IPS DF 6.9 (cell line): ENCODE results near the gene NBPF1.
"Not testable (repeated sequence)": the region's sequence is repeated elsewhere in the genome, so short reads cannot be mapped to it uniquely, and the experiment has no call there.

Experiments
- DNase-seq: peaks from one replicate; pipeline ENCODE4 v3.0.0-alpha.2; 2013; ENCODE audit warnings: low read depth, low spot score
- H3K27ac ChIP-seq: one replicate; pipeline ENCODE4 v1.5.1; 2013; ENCODE audit warnings: low read length, control low read depth
- H3K27me3 ChIP-seq: 2 replicates; pipeline ENCODE4 v1.6.1; 2013; ENCODE audit warnings: mild to moderate bottlenecking, low read length; ENCODE audit not compliant: control insufficient read depth, insufficient read depth
- H3K36me3 ChIP-seq: 2 replicates; pipeline ENCODE4 v1.6.1; 2013; ENCODE audit warnings: low read length; ENCODE audit not compliant: control insufficient read depth, insufficient read depth
- H3K4me1 ChIP-seq: 2 replicates; pipeline ENCODE4 v1.6.1; 2013; ENCODE audit warnings: low read length; ENCODE audit not compliant: control insufficient read depth, insufficient read depth
- H3K4me3 ChIP-seq: 2 replicates; pipeline ENCODE4 v1.5.1; 2013; ENCODE audit warnings: mild to moderate bottlenecking, low read length
- H3K9me3 ChIP-seq: 2 replicates; pipeline ENCODE4 v1.6.1; 2013; ENCODE audit warnings: low read length, inconsistent platforms; ENCODE audit not compliant: control insufficient read depth, insufficient read depth
- WGBS: extraction: QIAGEN DNeasy Blood & Tissue Kit; methylation state at CpG from one replicate; pipeline ENCODE4 v1.1.7; 2013; ENCODE audit warnings: mixed read lengths, missing lambda C conversion rate; ENCODE audit not compliant: insufficient read length, insufficient coverage; 5-methylcytosine and 5-hydroxymethylcytosine counted together

Gene NBPF1

GRCh38 chr1:16559688-16560087 lies 53.7 kb downstream of the NBPF1 start:
- H3K4me3 ChIP-seq, H3K27ac ChIP-seq, H3K4me1 ChIP-seq, H3K9me3 ChIP-seq, H3K36me3 ChIP-seq, DNase-seq, H3K27me3 ChIP-seq: not testable (repeated sequence)
- no CpG with 5 or more reads among the region's 5 CpGs for WGBS

GRCh38 chr1:16557034-16557433 lies 56.3 kb downstream of the NBPF1 start:
- not testable (repeated sequence) for H3K4me3 ChIP-seq, H3K9me3 ChIP-seq, H3K36me3 ChIP-seq, H3K27ac ChIP-seq, DNase-seq, H3K27me3 ChIP-seq, H3K4me1 ChIP-seq
- no CpG with 5 or more reads among the region's 3 CpGs for WGBS

- WGBS = no CpG with 5 or more reads among the region's 11 CpGs
- not testable (repeated sequence) for DNase-seq, H3K27ac ChIP-seq, H3K4me3 ChIP-seq, H3K36me3 ChIP-seq, H3K27me3 ChIP-seq, H3K9me3 ChIP-seq, H3K4me1 ChIP-seq
Measured at GRCh38 chr1:16553244-16553643, 60.1 kb downstream of the NBPF1 start.

GRCh38 chr1:16550212-16550918 lies 63.0 kb downstream of the NBPF1 start:
- H3K27me3 ChIP-seq, H3K27ac ChIP-seq, H3K9me3 ChIP-seq, H3K4me1 ChIP-seq, DNase-seq, H3K4me3 ChIP-seq, H3K36me3 ChIP-seq: not testable (repeated sequence)
- WGBS = no CpG with 5 or more reads among the region's 1 CpG

- H3K27ac ChIP-seq, H3K27me3 ChIP-seq, DNase-seq, H3K9me3 ChIP-seq, H3K36me3 ChIP-seq, H3K4me3 ChIP-seq, H3K4me1 ChIP-seq: not testable (repeated sequence)
- no CpG with 5 or more reads among the region's 1 CpG for WGBS
Measured at GRCh38 chr1:16549545-16549944, 63.8 kb downstream of the NBPF1 start.

GRCh38 chr1:16547502-16548241 lies 65.7 kb downstream of the NBPF1 start:
- H3K27me3 ChIP-seq, H3K36me3 ChIP-seq, H3K27ac ChIP-seq, H3K4me1 ChIP-seq, H3K9me3 ChIP-seq, DNase-seq: not testable (repeated sequence)
- H3K4me3 ChIP-seq = peak overlapping the region; percentile 5; the same call in 1 of the 2 replicates
- no CpG with 5 or more reads among the region's 41 CpGs for WGBS

- peak; percentile 55 for DNase-seq
- H3K27me3 ChIP-seq, H3K27ac ChIP-seq, H3K9me3 ChIP-seq, H3K36me3 ChIP-seq, H3K4me1 ChIP-seq, H3K4me3 ChIP-seq: not testable (repeated sequence)
- WGBS = no CpG with 5 or more reads among the region's 16 CpGs
Measured at GRCh38 chr1:16545682-16546095, 67.7 kb downstream of the NBPF1 start.

GRCh38 chr1:16540421-16540893 lies 72.9 kb downstream of the NBPF1 start:
- not testable (repeated sequence) for H3K27ac ChIP-seq, H3K4me3 ChIP-seq, DNase-seq, H3K9me3 ChIP-seq, H3K27me3 ChIP-seq, H3K36me3 ChIP-seq, H3K4me1 ChIP-seq
- WGBS = no CpG with 5 or more reads among the region's 2 CpGs

- not testable (repeated sequence) for DNase-seq, H3K9me3 ChIP-seq, H3K4me3 ChIP-seq, H3K27ac ChIP-seq, H3K27me3 ChIP-seq, H3K4me1 ChIP-seq, H3K36me3 ChIP-seq
- no CpG with 5 or more reads among the region's 6 CpGs for WGBS
Measured at GRCh38 chr1:16537528-16537927, 75.8 kb downstream of the NBPF1 start.

GRCh38 chr1:16536796-16537195 lies 76.6 kb downstream of the NBPF1 start:
- no CpG with 5 or more reads among the region's 15 CpGs for WGBS
- DNase-seq, H3K4me1 ChIP-seq, H3K27me3 ChIP-seq, H3K4me3 ChIP-seq, H3K9me3 ChIP-seq, H3K36me3 ChIP-seq, H3K27ac ChIP-seq: not testable (repeated sequence)

GRCh38 chr1:16535898-16536297 lies 77.5 kb downstream of the NBPF1 start:
- not testable (repeated sequence) for DNase-seq, H3K27me3 ChIP-seq, H3K4me1 ChIP-seq, H3K9me3 ChIP-seq, H3K36me3 ChIP-seq, H3K27ac ChIP-seq
- H3K4me3 ChIP-seq = peak overlapping the region; percentile 24; the same call in 1 of the 2 replicates
- WGBS = no CpG with 5 or more reads among the region's 22 CpGs
